DMS 273 (cell line): Measurements from ENCODE around the gene SPDYE16.
A peak's percentile ranks its signal among the peaks of the same experiment; 100 is the strongest.
"Not testable (repeated sequence)": the region's sequence is repeated elsewhere in the genome, so short reads cannot be mapped to it uniquely, and the experiment has no call there.

Experiments
- DNase-seq: peaks from one replicate; lab custom pipeline; 2025; ENCODE audit not compliant: unreplicated experiment; lab: John Stamatoyannopoulos, UW

Gene SPDYE16

GRCh38 chr7:76505168-76506080 lies 37.7 kb downstream of the SPDYE16 start:
- no peak for DNase-seq

- not testable (repeated sequence) for DNase-seq
Observed at GRCh38 chr7:76504351-76505167, 38.5 kb downstream of the SPDYE16 start.

GRCh38 chr7:76503244-76503643 lies 39.9 kb downstream of the SPDYE16 start:
- DNase-seq = not testable (repeated sequence)

- DNase-seq = not testable (repeated sequence)
Observed at GRCh38 chr7:76502836-76503235, 40.3 kb downstream of the SPDYE16 start.

GRCh38 chr7:76502224-76502623 lies 40.9 kb downstream of the SPDYE16 start:
- DNase-seq = peak; percentile 74

- DNase-seq = not testable (repeated sequence)
Observed at GRCh38 chr7:76499924-76500241, 43.2 kb downstream of the SPDYE16 start.

- not testable (repeated sequence) for DNase-seq
Observed at GRCh38 chr7:76499201-76499923, 43.7 kb downstream of the SPDYE16 start.

GRCh38 chr7:76498583-76499200 lies 44.4 kb downstream of the SPDYE16 start:
- not testable (repeated sequence) for DNase-seq

- not testable (repeated sequence) for DNase-seq
Observed at GRCh38 chr7:76497918-76498582, 45.0 kb downstream of the SPDYE16 start.

GRCh38 chr7:76495717-76496116 lies 47.4 kb downstream of the SPDYE16 start:
- DNase-seq = not testable (repeated sequence)

- not testable (repeated sequence) for DNase-seq
Observed at GRCh38 chr7:76492139-76492538, 51.0 kb downstream of the SPDYE16 start.

GRCh38 chr7:76487969-76488368 lies 55.1 kb downstream of the SPDYE16 start:
- DNase-seq = not testable (repeated sequence)

GRCh38 chr7:76486618-76487017 lies 56.5 kb downstream of the SPDYE16 start:
- DNase-seq = not testable (repeated sequence)

GRCh38 chr7:76485822-76486610 lies 57.1 kb downstream of the SPDYE16 start:
- not testable (repeated sequence) for DNase-seq

- not testable (repeated sequence) for DNase-seq
Observed at GRCh38 chr7:76484456-76484855, 58.6 kb downstream of the SPDYE16 start.

GRCh38 chr7:76483081-76483480 lies 60.0 kb downstream of the SPDYE16 start:
- not testable (repeated sequence) for DNase-seq

GRCh38 chr7:76482660-76483059 lies 60.4 kb downstream of the SPDYE16 start:
- DNase-seq = not testable (repeated sequence)
